Measurements from ENCODE around the gene INKA2.
"Not testable (repeated sequence)": the region's sequence is repeated elsewhere in the genome, so short reads cannot be mapped to it uniquely, and the experiment has no call there.

DNA sequence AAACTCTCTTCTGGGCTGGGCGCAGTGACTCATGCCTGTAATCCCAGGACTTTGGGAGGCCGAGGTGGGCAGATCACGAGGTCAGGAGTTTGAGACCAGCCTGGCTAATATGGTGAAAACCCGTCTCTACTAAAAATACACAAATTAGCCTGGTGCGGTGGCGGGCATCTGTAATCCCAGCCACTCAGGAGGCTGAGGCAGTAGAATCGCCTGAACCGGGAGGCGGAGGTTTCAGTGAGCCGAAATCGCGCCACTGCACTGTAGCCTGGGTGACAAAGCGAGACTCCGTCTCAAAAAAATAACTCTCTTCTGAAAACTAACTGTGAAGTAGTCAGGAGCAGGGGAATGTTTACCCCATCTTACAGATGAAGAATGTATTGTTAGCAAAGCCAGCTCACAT lies 3.1 kb upstream of the INKA2 start:
- TF ChIP-seq, protein P1, sequence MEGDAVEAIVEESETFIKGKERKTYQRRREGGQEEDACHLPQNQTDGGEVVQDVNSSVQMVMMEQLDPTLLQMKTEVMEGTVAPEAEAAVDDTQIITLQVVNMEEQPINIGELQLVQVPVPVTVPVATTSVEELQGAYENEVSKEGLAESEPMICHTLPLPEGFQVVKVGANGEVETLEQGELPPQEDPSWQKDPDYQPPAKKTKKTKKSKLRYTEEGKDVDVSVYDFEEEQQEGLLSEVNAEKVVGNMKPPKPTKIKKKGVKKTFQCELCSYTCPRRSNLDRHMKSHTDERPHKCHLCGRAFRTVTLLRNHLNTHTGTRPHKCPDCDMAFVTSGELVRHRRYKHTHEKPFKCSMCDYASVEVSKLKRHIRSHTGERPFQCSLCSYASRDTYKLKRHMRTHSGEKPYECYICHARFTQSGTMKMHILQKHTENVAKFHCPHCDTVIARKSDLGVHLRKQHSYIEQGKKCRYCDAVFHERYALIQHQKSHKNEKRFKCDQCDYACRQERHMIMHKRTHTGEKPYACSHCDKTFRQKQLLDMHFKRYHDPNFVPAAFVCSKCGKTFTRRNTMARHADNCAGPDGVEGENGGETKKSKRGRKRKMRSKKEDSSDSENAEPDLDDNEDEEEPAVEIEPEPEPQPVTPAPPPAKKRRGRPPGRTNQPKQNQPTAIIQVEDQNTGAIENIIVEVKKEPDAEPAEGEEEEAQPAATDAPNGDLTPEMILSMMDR (conservative IDR thresholded peaks at IDR 0.05; ENCODE audit: low read depth in 2 of 2): not testable (repeated sequence)
- TF ChIP-seq POLR2AphosphoS5 (IDR thresholded peaks at IDR 0.05; ENCODE audit: low read depth); EZH2 (IDR thresholded peaks at IDR 0.05; ENCODE audit: low read depth, unreplicated experiment); NANOG (IDR thresholded peaks at IDR 0.05; ENCODE audit: borderline replicate concordance); EZH2phosphoT487 (IDR thresholded peaks at IDR 0.05; ENCODE audit: unreplicated experiment); JUNB (IDR thresholded peaks at IDR 0.05; ENCODE audit: unreplicated experiment); STAT1 (IDR thresholded peaks at IDR 0.05; ENCODE audit: unreplicated experiment); ZNF331 (CRISPR knock-in tag; IDR thresholded peaks at IDR 0.05; ENCODE audit: low read depth); CREB1 (CRISPR knock-in tag; IDR thresholded peaks at IDR 0.05; ENCODE audit: low read depth); ZNF114 (CRISPR knock-in tag; IDR thresholded peaks at IDR 0.05): not testable (repeated sequence)
- TF ChIP-seq, protein P2, sequence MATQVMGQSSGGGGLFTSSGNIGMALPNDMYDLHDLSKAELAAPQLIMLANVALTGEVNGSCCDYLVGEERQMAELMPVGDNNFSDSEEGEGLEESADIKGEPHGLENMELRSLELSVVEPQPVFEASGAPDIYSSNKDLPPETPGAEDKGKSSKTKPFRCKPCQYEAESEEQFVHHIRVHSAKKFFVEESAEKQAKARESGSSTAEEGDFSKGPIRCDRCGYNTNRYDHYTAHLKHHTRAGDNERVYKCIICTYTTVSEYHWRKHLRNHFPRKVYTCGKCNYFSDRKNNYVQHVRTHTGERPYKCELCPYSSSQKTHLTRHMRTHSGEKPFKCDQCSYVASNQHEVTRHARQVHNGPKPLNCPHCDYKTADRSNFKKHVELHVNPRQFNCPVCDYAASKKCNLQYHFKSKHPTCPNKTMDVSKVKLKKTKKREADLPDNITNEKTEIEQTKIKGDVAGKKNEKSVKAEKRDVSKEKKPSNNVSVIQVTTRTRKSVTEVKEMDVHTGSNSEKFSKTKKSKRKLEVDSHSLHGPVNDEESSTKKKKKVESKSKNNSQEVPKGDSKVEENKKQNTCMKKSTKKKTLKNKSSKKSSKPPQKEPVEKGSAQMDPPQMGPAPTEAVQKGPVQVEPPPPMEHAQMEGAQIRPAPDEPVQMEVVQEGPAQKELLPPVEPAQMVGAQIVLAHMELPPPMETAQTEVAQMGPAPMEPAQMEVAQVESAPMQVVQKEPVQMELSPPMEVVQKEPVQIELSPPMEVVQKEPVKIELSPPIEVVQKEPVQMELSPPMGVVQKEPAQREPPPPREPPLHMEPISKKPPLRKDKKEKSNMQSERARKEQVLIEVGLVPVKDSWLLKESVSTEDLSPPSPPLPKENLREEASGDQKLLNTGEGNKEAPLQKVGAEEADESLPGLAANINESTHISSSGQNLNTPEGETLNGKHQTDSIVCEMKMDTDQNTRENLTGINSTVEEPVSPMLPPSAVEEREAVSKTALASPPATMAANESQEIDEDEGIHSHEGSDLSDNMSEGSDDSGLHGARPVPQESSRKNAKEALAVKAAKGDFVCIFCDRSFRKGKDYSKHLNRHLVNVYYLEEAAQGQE (IDR thresholded peaks at IDR 0.05; ENCODE audit: unreplicated experiment): not testable (repeated sequence)
